ENCODE results near the gene ANKIB1. TPM values are rescaled to one million over a fixed set of nuclear protein-coding genes. Genes with fewer than 3 reads are reported as not detected.
"Not testable (repeated sequence)": the region's sequence is repeated elsewhere in the genome, so short reads cannot be mapped to it uniquely, and the experiment has no call there.

The ANKIB1 gene
- total RNA-seq, 3 donors from 2014 or later: 34.7 to 74.8 (median 40.9) TPM

DNA sequence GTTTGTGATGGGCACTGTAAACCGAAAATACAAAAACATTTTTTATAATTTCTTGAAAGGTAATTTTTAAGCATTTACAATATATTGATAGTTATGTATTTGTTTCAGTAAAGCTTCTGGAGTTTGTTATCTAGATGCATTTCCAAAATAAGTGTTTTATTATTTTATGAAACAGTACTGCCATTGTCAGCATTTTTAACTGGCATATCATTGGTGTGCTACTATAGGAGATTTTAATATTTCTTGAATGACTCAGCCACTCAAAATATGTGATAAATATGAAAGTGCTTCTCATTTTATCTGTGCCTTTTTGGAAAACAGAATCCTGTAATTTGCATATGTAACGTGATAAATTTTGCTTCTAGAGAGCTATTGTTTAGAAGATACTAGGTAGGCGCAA is 97.9 kb downstream of the ANKIB1 start:
- Histone ChIP-seq H3K9me3 (no peaks in the 10 kb centered on the region), H3K36me3 (ENCODE audit: low read depth) (no peaks in the 10 kb centered on the region), H3K4me1 (ENCODE audit: low read depth) (no peaks in the 10 kb centered on the region), H3K4me3 (no peak overlapping the region)
- no peak for DNase-seq
- intact Hi-C loops (cut with DNase I, micrococcal nuclease): no loop called here
- TF ChIP-seq, protein P1, sequence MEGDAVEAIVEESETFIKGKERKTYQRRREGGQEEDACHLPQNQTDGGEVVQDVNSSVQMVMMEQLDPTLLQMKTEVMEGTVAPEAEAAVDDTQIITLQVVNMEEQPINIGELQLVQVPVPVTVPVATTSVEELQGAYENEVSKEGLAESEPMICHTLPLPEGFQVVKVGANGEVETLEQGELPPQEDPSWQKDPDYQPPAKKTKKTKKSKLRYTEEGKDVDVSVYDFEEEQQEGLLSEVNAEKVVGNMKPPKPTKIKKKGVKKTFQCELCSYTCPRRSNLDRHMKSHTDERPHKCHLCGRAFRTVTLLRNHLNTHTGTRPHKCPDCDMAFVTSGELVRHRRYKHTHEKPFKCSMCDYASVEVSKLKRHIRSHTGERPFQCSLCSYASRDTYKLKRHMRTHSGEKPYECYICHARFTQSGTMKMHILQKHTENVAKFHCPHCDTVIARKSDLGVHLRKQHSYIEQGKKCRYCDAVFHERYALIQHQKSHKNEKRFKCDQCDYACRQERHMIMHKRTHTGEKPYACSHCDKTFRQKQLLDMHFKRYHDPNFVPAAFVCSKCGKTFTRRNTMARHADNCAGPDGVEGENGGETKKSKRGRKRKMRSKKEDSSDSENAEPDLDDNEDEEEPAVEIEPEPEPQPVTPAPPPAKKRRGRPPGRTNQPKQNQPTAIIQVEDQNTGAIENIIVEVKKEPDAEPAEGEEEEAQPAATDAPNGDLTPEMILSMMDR (IDR thresholded peaks at IDR 0.05): no peak
- no peak for ATAC-seq

DNA sequence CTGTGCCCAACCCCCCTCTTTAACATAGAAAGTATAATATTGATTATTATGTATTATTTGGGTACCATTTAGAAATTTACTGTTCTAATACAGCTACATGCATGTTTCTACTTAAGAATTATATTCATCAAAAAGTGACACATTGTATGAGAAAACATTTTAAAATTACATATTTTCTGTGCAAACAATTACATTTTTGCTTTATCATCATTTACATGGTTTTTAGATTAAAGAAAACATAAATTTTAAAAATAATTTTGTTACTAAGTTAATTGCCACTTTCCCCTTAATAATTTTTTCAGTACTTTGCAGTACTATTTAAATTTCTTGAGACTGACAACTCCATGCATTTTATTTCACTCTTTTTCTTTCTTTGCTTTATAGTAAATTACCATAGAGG is 106.2 kb downstream of the ANKIB1 start:
- intact Hi-C loops (cut with DNase I, micrococcal nuclease): no loop called here
- Histone ChIP-seq H3K36me3 (ENCODE audit: low read depth) (no peaks in the 10 kb centered on the region), H3K4me1 (ENCODE audit: low read depth) (no peaks in the 10 kb centered on the region), H3K4me3 (no peak overlapping the region), H3K9me3 (no peaks in the 10 kb centered on the region)
- TF ChIP-seq, protein P1 (IDR thresholded peaks at IDR 0.05): no peak
- ATAC-seq (no peak), DNase-seq (no peak)

DNA sequence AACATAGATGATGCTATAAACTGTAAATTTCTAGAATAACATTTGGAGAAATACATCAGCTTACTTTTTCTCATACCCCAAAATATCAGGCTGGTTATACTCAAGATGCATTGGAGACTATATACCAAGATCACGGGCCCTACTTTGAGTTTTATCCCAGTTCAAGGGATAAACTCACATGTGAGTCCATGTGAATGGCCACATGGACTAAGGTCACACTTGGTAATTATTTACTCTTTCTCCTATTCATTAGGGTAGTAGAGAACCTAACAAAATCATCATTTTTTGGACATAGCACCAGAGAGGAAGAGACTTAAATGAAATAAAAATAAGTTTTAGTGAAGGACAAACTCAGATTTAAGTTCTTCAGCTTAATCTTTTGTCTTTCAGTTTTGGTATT is 108.4 kb downstream of the ANKIB1 start:
- no peak for ATAC-seq
- Histone ChIP-seq H3K4me3 (no peak overlapping the region), H3K9me3 (no peaks in the 10 kb centered on the region), H3K4me1 (ENCODE audit: low read depth) (no peaks in the 10 kb centered on the region), H3K36me3 (ENCODE audit: low read depth) (no peaks in the 10 kb centered on the region)
- intact Hi-C loops (cut with DNase I, micrococcal nuclease): no loop called here
- no peak for DNase-seq
- TF ChIP-seq, protein P1 (IDR thresholded peaks at IDR 0.05): no peak

DNA sequence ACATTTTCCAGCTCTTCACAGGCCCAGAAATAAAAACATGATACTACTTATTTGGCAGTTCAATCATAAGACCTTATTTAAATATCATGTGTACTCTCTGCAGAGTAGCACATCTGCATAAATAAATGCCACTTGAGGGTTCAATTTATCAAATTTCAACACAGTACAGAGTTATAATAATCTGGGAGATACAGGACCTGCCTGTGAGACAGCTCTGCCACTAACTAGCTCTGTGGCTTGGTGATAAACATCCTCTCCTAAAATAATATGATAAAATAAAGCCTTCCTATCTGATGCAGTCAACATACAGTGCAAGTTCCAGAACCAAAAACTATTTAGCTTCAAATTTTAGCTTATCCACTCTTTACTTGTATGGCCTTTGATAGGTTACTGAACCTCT is 110.6 kb downstream of the ANKIB1 start:
- no peaks in the 10 kb centered on the region for H3K4me1 ChIP-seq (ENCODE audit: low read depth)
- TF ChIP-seq, protein P1 (IDR thresholded peaks at IDR 0.05): no peak
- ATAC-seq: no peak
- no peak overlapping the region for H3K4me3 ChIP-seq
- no peaks in the 10 kb centered on the region for H3K36me3 ChIP-seq (ENCODE audit: low read depth)
- no peaks in the 10 kb centered on the region for H3K9me3 ChIP-seq
- no peak for DNase-seq
- intact Hi-C loops (cut with DNase I, micrococcal nuclease): no loop called here

DNA sequence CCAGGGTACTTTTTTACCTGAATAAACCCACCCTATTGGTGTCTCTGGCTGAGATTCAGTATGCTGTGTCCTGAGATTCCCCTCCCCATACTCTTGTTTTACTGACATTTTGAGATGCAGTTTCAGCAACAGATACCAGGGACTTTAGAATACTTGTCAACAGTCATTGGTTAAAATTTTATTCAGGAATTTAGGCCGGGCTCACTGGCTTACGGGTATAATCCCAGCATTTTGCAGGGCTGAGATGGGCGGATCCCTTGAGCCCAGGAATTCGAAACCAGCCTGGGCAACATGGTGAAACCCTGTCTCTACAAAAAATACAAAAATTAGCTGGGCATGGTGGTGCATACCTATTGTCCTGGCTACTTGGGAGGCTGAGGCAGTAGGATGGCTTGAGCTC is 111.5 kb downstream of the ANKIB1 start:
- H3K36me3 ChIP-seq (ENCODE audit: low read depth): no peaks in the 10 kb centered on the region
- no peak overlapping the region for H3K4me3 ChIP-seq
- intact Hi-C loops (cut with DNase I, micrococcal nuclease): no loop called here
- H3K4me1 ChIP-seq (ENCODE audit: low read depth): no peaks in the 10 kb centered on the region
- no peaks in the 10 kb centered on the region for H3K9me3 ChIP-seq
- DNase-seq: no peak
- no peak for ATAC-seq
- TF ChIP-seq, protein P1 (IDR thresholded peaks at IDR 0.05): no peak

DNA sequence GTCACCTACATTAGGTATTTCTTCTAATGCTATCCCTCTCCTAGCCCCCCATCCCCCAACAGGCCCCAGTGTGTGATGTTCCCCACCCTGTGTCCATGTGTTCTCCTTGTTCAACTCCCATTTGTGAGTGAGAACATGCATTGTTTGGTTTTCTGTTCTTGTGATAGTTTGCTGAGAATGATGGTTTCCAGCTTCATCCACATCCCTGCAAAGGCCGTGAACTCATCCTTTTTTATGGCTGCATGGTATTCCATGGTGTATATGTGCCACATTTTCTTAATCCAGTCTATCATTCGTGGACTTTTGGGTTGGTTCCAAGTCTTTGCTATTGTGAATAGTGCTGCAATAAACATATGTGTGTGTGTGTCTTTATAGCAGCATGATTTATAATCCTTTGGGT is 113.4 kb downstream of the ANKIB1 start:
- H3K36me3 ChIP-seq (ENCODE audit: low read depth); H3K4me1 ChIP-seq (ENCODE audit: low read depth); intact Hi-C loops (cut with DNase I, micrococcal nuclease); H3K4me3 ChIP-seq; ATAC-seq; H3K9me3 ChIP-seq; DNase-seq: not testable (repeated sequence)
